Measurements from ENCODE around the gene CNTNAP2.
"Not testable (repeated sequence)": the region's sequence is repeated elsewhere in the genome, so short reads cannot be mapped to it uniquely, and the experiment has no call there.

CNTNAP2 gene

DNA sequence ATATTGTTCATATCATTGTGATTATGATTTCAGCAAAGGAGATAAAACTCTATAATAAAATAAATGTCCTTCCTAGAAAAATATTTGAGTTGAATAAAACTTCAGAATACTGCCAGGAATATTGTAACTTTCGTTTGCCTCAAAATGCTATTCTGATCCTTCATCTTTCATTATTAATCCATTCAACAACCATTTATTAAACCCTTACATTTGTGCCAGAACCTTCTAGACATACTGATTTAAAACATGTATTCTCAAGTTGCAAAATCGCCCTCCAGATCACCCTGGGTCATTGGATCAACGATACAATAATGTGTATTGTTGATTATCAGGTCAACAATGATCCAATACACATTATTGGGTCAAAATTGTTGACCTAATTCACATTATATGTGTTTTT lies 759.8 kb downstream of the CNTNAP2 start:
- no peak for DNase-seq (ENCODE audit: low read depth, low spot score)

DNA sequence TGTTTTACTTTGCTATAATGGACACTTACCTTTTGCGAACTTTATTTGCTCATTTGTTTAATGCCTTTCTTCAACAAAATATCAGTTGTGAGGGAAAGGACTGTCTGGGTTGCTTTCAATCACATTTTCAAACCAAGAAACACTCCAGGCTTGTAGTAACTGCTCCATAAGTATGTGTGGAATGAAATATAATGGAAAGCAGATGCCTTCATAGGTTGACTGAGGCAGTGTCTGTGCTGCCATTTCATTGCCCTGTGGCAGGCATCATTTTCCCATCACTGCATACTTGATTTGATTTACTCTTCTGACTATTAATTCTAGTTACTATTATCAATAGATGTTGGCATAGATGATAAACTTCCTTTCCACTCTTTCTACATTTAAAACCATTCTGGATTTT lies 762.3 kb downstream of the CNTNAP2 start:
- no peak for DNase-seq (ENCODE audit: low read depth, low spot score)

DNA sequence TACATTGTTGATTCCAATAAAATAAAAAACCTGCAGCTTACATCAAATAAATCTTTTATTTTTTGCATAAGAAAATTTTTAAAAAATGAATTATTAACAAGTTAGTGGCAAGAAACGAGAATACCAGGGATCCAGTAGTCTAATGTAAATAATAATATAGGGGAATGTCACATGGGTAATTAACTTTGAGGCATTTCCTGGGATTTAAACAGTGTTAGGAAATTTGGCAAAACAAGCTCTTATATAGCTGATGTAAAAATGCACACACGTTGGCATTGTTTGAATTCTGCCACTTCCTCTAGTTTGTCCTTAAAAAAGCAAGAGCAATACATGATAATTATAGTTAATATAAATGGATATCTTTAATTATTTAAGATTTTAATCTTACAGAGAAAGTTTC lies 768.6 kb downstream of the CNTNAP2 start:
- DNase-seq (ENCODE audit: low read depth, low spot score), result no peak

DNA sequence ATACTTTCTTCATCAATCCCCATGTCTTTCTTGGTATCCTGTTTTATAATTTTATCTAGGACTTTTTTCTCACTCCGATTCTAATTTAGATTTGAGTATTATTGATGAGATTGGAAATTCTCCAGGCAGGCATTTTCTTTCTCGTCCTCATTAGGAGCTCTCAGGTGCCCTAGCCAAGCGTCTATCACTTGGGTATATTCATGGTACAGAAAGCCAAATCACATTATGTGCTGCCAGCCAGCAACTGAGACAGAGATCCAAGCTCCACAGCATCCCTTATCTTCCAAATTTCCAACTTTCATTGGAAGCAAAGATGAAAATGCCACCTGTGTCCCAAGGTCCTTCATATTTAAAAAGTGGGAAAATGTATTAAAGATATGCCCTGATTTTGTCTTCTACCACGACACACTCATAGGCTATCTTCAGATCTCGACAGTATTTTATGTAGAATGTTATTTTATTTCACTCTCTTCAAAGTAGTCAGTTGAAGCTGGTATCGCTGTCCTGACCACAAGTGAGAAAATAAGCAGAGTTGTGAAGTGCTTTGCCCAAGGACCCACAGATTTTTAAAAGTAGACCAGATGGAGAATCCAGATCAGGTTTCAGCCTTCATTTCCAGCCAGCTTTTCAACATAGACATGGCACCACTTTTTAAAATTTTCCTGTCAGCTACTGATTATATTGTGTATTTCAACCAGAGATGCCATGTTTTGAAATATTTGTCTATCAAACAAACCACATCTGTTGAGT lies 773.4 kb downstream of the CNTNAP2 start:
- DNase-seq (ENCODE audit: low read depth, low spot score), result no peak

DNA sequence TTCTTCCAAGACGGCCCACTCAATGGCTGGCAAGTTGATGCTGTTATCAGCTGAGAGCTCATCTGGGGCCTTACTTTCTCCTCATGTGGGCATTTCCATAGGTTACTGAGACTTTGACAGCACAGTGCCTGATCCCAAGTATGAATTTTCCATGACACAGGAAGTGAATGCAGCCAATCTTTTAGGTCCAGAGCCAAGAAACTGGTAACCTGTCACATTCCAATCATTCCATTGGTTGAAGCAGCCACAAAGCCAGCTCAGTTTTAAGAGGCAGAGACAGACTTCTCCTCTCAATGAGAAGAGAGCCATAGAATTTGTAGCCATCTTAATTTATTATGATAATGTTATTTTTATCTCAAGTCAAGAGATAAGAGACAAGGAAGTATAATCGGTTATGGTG lies 775.5 kb downstream of the CNTNAP2 start:
- DNase-seq (ENCODE audit: low read depth, low spot score), result no peak

DNA sequence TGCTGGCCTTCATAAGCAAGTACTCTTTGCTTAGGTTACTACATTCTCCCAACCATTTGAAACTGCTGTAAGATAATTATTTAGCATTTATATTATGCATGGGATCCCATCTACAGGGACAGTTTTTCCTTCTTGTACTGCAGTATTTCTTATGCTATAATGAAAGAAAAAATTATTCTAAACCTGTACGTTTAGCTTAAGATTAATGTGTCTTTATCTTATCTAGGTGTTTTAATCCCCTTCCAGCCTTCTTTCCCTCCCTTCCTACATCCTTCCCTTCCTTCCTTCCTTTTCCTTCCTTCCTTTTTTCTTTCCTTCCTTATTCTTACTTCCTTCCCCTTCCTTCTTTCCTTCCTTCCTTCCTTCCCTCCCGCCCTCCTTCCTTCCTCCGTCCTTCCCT lies 778.3 kb downstream of the CNTNAP2 start:
- DNase-seq (ENCODE audit: low read depth, low spot score), result no peak

DNA sequence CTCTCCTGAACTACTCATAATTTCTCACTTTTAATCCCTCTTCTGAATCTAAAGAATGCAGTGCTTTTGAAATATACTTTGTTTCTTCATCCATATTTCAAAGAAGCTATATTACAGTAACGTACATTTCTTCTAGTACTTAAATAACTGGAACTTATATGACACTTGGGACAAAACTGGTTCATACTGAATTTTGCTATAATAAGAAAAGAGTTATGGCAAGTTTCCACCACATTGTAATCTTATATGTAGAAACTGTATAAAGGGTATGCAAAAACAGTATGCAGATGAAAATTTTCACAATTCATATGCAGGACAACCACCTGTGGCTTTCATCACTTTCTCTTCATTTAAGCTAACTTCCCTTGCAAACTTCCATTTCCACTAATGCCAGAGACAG lies 785.7 kb downstream of the CNTNAP2 start:
- DNase-seq (ENCODE audit: low read depth, low spot score), result no peak

DNA sequence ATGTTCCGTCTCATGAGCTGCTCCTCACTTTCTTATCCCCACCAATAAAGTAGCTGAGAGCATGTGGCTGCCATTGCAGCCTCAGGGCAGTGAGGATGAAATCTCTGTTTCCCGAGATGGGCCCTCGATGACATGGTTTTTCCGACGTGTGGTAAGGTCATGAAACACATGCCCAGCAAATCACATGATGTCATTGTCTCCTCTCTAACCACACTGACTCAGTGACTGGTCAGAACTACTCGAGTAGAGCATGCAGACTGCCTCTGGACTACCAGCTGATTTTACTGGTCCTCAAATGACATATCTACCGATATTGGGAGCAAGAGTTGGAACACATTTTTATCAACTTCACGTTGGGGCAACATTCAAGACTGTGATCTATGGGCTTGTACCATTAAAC lies 786.1 kb downstream of the CNTNAP2 start:
- DNase-seq (ENCODE audit: low read depth, low spot score), result no peak

DNA sequence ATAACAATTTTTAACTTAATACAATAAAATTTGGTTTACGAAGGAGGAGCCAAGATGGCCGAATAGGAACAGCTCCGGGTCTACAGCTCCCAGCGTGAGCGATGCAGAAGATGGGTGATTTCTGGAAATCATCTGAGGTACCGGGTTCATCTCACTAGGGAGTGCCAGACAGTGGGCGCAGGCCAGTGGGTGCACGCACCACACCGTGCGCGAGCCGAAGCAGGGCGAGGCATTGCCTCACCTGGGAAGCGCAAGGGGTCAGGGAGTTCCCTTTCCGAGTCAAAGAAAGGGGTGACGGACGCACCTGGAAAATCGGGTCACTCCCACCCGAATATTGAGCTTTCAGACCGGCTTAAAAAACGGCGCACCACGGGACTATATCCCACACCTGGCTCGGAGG lies 789.1 kb downstream of the CNTNAP2 start:
- DNase-seq (ENCODE audit: low read depth, low spot score), result not testable (repeated sequence)

DNA sequence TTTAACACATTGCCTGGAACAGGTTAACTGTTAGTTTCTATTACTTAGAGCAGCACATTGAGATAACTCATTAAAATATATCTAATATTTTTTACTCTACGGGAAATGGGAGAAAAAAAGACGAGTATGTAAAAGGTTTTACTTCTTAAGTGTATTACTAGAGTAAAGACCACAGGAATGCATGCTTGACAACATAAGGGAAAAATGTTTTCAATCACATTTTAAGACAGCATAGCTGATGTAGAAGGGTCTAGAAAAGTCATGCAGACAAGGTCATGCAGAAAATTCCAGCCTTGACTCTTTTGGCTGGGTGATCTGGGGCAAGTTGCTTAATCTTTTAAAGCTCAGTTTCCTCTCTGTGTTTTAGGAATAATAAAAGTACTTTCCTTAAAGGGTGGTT lies 806.2 kb downstream of the CNTNAP2 start:
- no peak for DNase-seq (ENCODE audit: low read depth, low spot score)

DNA sequence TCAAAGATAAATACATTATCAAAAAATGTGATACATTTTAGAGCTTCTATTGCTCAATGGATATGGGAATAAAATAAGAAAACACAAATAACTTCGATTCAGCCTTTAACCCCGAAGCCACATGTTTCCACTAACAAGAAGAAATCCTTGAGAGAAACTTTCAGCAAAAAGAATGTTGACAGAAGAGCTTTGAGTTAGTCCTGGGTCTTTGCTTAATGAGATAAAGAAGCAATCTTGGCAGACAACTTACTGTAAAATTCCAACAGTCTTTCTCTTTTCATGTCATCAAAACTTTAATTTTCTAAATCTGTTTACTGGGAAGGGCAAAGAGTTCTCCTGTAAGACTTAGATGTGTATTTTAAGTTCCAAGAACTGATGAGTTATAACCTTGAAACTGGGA lies 810.2 kb downstream of the CNTNAP2 start:
- no peak for DNase-seq (ENCODE audit: low read depth, low spot score)

DNA sequence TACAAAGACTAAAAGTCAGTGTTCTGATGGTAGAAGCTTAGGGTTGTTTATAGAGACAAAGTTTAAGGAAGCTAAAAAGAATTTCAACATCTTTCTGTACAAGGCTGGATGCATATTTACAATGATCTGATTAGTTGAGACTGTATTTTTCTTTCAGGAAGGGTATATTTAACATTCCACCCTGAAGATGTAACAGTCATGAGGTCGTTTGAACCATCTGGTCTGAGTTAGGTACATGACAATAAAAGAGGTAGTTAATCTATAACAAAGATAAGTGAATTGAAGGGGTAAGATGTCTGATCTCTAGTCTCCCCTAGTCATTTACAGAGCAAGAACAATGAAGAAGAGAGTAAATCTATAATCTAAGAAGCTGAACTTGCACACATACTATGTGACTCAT lies 821.2 kb downstream of the CNTNAP2 start:
- no peak for DNase-seq (ENCODE audit: low read depth, low spot score)

DNA sequence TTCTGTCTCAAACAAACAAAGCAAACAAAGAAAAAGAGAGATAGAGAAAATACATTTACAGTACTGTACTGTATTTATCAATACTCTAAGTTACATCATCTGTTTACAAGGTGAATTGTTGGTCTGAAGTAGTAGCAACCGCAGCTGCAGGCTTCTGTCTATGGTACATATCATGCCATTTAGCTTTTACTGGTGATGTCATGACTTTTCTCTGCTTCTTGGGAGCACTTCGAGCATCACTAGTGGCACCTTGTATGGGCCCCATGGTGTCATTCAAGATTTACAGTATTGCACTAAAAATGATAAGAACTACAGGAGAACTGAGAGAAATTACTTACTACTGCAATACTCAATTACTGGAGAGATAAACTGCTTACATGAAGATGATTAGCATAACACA lies 826.9 kb downstream of the CNTNAP2 start:
- DNase-seq (ENCODE audit: low read depth, low spot score), result no peak

DNA sequence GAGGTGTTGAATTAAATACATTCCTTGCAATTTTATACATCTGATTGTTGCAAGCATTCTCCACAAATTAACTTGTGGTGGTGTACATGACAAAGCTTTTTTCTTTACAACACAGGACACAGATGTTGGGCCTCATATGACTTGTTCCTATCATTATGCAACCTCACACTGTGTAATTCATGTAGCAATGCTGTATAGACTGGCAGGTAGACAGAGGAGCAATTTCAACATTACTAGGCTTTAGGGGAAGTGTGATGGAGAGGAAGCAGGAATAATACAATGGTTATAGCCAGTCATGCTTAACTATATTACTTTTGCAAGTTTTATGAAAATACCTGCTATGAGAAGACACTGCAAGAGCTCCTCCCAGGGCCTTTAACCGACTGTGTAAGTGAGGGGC lies 832.1 kb downstream of the CNTNAP2 start:
- DNase-seq (ENCODE audit: low read depth, low spot score), result no peak

DNA sequence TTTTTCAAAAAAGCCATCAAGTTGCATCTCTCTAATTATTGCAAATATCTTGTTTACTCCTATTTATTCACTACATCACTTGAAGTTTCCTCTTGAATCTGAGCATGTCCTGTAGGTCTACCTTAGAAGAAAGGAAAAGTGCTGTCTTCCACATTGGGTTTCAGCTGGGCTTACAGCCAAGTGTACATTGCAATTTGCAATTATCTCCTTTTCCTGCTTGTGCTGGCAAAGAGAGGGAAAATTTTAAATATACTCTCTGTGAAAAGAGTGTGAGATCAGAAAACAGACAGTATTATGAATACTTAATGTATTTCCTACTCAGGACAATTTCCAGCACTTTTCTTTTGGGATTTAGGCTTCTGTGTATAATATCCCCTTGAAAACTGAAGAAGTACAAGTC lies 839.7 kb downstream of the CNTNAP2 start:
- DNase-seq (ENCODE audit: low read depth, low spot score), result no peak

DNA sequence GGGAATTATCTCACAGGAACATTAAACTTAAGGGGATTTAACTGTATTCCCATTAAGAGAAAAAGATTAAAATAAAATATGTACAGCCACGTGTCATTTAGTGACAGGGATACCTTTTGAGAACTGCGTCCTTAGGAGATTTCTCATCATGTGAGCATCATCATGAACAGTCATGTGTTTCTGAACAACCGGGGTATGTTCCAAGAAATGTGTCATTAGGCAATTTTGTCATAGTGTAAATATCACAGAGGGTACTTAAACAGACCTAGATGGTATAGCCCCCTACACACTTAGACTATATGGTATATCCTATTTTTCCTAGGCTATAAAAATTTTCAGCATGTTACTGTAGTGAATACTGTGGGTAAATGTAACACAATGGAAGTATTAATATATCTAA lies 840.3 kb downstream of the CNTNAP2 start:
- DNase-seq (ENCODE audit: low read depth, low spot score), result no peak

DNA sequence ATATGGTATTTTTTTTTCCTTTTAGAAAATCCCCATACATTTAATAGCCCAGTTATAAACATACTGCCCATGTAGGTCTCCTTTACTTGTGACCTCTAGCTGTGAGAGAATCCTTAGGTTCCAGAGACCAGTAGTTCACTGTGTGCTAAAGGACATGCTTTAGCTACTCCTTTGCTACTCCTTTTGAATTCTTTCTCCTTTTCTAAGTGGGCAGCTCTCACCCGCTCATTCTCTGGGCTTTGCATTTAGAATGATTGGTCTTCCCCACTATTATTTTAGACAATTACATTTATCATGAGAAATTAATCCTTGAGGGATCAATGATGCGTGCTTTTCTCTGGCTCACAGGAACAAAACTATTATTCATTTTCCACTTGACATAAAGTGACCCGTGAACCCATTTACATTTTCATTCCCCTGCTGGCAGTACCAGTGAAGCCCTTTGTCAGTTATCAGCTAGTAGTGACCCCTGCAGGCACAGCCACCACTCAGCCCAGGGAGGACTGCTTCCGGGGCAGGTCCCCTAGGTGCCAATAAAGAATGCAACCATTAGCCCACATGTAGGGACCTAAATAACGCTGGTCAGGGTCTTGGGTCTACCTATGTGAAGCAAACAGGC lies 844.3 kb downstream of the CNTNAP2 start:
- DNase-seq (ENCODE audit: low read depth, low spot score), result no peak

DNA sequence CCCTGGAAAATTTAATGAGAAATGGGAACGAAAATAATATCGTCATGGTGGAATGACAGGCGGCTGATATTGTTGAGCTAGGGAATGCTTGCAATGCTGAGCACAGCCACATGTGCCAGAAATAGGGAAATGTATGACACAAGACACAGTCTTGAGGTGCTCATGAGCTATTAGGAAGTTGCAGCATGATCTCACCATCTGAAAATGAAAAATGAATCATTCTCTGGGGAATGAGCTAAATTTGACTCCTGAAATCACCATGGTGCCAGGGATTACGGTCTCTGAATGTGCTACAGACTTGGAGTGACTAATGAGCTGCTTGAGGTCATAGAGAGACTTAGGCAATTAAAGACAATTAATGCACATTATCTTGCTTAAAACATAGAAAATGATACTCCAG lies 845.0 kb downstream of the CNTNAP2 start:
- DNase-seq (ENCODE audit: low read depth, low spot score), result no peak

DNA sequence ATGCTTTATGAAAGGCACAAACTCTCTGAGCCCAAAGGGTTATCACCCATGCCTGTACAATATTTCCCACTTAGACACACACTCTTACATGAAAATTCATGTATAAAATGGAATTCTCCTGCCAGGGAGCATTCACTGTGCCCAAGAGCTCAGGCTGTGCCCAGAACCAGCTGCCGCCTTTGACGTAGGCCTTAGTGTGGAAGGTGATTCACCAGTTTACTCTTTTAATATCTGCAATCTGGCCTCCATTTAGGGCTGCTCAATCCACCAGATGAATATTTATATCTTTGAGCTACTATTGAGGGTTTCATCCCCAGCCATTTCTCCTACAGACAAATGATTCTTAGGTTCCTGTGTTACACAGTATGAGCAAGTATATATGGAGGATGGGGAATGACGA lies 849.7 kb downstream of the CNTNAP2 start:
- no peak for DNase-seq (ENCODE audit: low read depth, low spot score)

DNA sequence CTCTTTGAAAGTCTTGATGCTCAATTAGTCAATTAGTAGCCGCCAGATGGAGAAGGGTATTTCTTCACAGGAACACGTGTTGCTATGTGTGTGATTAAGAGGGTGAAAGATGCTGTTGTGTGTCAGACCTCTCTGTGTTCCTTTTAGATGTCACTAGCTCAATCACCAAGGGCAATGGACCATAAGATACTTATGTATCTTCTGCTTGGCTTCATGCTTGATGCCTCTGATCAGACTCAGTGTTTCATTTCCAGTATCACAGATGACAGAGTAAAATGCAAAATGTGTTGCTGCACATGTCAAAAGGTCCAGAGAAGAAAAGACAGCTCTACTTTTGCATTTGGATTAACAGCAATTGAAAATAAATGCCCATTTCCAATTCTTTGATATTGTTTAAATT lies 865.9 kb downstream of the CNTNAP2 start:
- no peak for DNase-seq (ENCODE audit: low read depth, low spot score)

DNA sequence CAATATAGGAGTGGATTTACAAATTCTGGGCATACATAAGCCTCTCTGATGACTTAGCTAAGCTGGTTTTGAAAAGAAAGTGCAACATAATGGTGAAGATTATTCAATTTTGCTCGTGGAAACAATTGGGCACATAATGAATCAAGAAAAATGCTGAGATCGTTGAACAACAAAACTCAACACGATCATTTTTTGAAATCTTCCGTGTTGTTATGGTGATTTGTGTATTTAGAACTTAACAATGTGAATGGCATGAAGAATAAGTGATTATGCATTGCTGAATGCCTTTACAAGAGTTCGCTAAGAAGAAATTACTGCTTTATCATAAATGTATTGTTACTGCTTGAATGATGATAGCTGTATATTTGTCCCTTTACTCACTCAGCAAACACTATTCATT lies 875.0 kb downstream of the CNTNAP2 start:
- DNase-seq (ENCODE audit: low read depth, low spot score), result no peak

DNA sequence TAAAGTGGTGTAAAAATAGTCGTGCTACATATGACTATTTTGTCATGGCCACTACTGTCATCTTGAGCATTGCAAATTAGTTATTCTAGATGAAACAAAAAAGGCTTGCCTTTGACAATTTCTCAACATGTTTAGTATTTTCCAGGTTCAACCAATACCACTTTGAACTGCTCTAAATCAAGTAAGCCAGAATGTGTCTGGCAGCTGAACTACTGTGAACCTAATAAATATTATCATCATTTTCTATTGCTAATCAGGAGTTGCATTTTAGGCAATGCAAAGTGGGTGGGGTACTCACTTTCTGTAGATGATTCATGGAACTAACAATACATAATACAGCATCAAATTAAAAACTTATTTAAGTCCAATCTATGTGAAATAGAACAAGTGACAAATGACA lies 877.2 kb downstream of the CNTNAP2 start:
- DNase-seq (ENCODE audit: low read depth, low spot score), result no peak

DNA sequence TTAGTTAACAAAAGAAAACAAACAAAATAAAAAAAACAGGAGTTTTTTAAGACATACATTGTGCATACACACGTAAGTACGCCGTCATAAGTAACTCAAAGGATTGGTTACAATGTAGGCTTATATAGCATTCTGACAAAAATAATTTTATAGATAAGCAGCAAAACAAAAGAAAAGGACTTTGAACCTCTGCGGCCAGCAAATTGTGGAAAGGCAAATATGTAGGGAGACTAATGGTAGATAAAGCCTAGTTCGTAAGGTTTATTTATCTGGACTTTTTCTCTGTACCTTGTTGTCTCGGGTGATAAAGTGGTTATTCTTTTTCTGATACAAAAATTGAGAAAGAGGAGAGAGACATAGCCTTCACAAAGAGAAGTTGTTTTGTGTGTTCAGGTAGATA lies 891.9 kb downstream of the CNTNAP2 start:
- DNase-seq (ENCODE audit: low read depth, low spot score), result no peak

DNA sequence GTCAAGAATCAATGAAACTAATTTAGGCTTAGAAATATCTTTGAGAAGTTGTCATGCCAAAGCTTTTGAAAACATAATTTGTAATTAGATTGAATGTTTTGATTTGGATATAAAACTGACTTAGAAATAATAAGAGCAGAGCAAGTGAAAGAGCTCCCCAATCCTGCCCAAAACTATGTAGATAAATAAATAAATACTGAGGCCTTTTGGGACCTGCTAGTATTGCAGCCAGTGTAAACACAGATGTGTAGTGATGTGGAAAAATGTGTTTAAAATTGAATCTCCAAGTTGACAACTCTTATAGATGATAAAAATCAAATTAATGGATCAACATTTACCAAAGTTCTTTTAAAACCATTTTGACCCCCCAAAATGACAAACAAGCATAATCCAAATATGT lies 896.1 kb downstream of the CNTNAP2 start:
- no peak for DNase-seq (ENCODE audit: low read depth, low spot score)

All from activated CD4-positive, CD25-positive, alpha-beta regulatory T cell treated with anti-CD3 and anti-CD28 coated beads, Interleukin-2, amount 50 U/mL, for 16 hours (primary cell).